ENCODE measurements around the gene PABPC1L2A.

DNA sequence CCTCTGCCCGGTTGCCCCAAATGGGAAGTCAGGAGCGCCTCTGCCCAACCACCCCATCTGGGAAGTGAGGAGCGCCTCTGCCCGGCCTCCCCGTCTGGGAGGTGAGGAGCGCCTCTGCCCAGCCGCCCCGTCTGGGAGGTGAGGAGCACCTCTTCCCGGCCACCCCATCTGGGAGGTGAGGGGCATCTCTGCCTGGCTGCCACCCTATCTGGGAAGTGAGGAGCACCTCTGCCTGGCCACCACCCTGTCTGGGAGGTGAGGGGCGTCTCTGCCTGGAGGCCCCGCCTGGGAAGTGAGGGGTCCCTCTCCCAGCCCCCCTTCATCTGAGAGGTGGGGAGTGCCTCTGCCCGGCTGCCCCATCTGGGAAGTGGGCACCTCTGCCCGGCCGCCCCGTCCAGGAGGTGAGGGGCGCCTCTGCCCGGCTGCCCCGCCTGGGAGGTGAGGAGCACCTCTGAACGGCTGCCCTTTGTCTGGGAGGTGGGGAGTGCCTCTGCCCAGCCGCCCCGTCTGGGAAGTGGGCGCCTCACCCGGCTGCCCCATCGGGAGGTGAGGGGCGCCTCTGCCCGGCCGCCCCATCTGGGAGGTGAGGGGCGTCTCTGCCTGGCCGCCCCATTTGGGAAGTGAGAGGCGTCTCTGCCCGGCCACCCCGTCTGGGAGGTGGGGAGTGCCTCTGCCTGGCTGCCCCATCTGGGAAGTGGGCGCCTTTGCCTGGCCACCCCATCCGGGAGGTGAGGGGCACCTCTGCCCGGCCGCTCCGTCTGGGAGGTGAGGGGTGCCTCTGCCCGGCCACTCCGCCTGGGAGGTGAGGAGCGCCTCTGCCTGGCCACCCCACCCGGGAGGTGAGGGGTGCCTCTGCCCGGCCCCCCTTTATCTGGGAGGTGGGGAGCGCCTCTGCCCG is 10.6 kb downstream of the PABPC1L2A start:
- TF ChIP-seq, protein P1, sequence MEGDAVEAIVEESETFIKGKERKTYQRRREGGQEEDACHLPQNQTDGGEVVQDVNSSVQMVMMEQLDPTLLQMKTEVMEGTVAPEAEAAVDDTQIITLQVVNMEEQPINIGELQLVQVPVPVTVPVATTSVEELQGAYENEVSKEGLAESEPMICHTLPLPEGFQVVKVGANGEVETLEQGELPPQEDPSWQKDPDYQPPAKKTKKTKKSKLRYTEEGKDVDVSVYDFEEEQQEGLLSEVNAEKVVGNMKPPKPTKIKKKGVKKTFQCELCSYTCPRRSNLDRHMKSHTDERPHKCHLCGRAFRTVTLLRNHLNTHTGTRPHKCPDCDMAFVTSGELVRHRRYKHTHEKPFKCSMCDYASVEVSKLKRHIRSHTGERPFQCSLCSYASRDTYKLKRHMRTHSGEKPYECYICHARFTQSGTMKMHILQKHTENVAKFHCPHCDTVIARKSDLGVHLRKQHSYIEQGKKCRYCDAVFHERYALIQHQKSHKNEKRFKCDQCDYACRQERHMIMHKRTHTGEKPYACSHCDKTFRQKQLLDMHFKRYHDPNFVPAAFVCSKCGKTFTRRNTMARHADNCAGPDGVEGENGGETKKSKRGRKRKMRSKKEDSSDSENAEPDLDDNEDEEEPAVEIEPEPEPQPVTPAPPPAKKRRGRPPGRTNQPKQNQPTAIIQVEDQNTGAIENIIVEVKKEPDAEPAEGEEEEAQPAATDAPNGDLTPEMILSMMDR (IDR thresholded peaks at IDR 0.05; ENCODE audit: low read depth, low read length, poor library complexity, severe bottlenecking), result no peak
- no peak for TF ChIP-seq EZH2phosphoT487 (IDR thresholded peaks at IDR 0.05; ENCODE audit: borderline replicate concordance, low read length)
